Neutrophil (primary cell): ENCODE data around the gene VWF.
"Not testable (repeated sequence)": the region's sequence is repeated elsewhere in the genome, so short reads cannot be mapped to it uniquely, and the experiment has no call there.

ENCODE experiments used
- H3K27ac ChIP-seq: fragments of 200-600 bp; sonication (generic); 2 replicates; pipeline ENCODE4 v1.5.1; 2016; ENCODE audit warnings: mild to moderate bottlenecking, moderate library complexity
- H3K27me3 ChIP-seq: fragments of 200-600 bp; sonication (generic); 2 replicates; pipeline ENCODE4 v1.6.0; 2016; ENCODE audit warnings: mild to moderate bottlenecking
- H3K36me3 ChIP-seq: fragments of 200-600 bp; sonication (generic); 2 replicates; pipeline ENCODE4 v1.5.1; 2017
- H3K4me1 ChIP-seq, 2 experiments: fragments of 200-600 bp in 1 of 2; sonication (generic) in 1 of 2; 1 replicate in 1 of 2; 2 replicates in 1 of 2; pipeline versions ENCODE4 v1.5.1 to v1.6.1; 2013 to 2016; ENCODE audit warnings: low read depth in 1 of 2, low read length in 1 of 2, mild to moderate bottlenecking in 1 of 2, moderate library complexity in 1 of 2; ENCODE audit not compliant: control insufficient read depth in 1 of 2, insufficient read depth in 1 of 2
- H3K4me3 ChIP-seq, 2 experiments: fragments of 200-600 bp in 1 of 2; sonication (generic) in 1 of 2; 1 replicate in 1 of 2; 2 replicates in 1 of 2; pipeline ENCODE4 v1.5.1; 2013 to 2016; ENCODE audit warnings: low read depth in 1 of 2, low read length in 1 of 2, mild to moderate bottlenecking in 1 of 2, moderate library complexity in 1 of 2
- H3K9me3 ChIP-seq: fragments of 200-600 bp; sonication (generic); 2 replicates; pipeline ENCODE4 v1.5.1; 2016
- CTCF ChIP-seq: fragments of 200-600 bp; sonication (generic); IDR thresholded peaks from 2 replicates; pipeline ENCODE4 v1.5.1; 2016; ENCODE audit warnings: antibody characterized with exemption

VWF gene

GRCh38 chr12:6158749-6159148, 34.3 kb upstream of the VWF start:
- no peak for TF ChIP-seq CTCF
- no peaks in the 10 kb centered on the region for H3K36me3 ChIP-seq
- no peak overlapping the region for H3K4me3 ChIP-seq
- H3K27me3 ChIP-seq = peaks cover 22% of the 10 kb centered on the region
- no peaks in the 10 kb centered on the region for H3K4me1 ChIP-seq
- no peak overlapping the region for H3K27ac ChIP-seq
- H3K9me3 ChIP-seq = no peaks in the 10 kb centered on the region

- H3K36me3 ChIP-seq = no peaks in the 10 kb centered on the region
- H3K4me3 ChIP-seq = no peak overlapping the region
- no peaks in the 10 kb centered on the region for H3K4me1 ChIP-seq
- no peaks in the 10 kb centered on the region for H3K9me3 ChIP-seq
- peaks cover 22% of the 10 kb centered on the region for H3K27me3 ChIP-seq
- H3K27ac ChIP-seq = no peak overlapping the region
- TF ChIP-seq CTCF = no peak
Measured at GRCh38 chr12:6158255-6158654, 33.8 kb upstream of the VWF start.

- no peak overlapping the region for H3K4me3 ChIP-seq
- H3K36me3 ChIP-seq = no peaks in the 10 kb centered on the region
- no peak overlapping the region for H3K27ac ChIP-seq
- peaks cover 22% of the 10 kb centered on the region for H3K27me3 ChIP-seq
- no peaks in the 10 kb centered on the region for H3K4me1 ChIP-seq
- TF ChIP-seq CTCF = no peak
- no peaks in the 10 kb centered on the region for H3K9me3 ChIP-seq
Measured at GRCh38 chr12:6157482-6157881, 33.0 kb upstream of the VWF start.

DNA sequence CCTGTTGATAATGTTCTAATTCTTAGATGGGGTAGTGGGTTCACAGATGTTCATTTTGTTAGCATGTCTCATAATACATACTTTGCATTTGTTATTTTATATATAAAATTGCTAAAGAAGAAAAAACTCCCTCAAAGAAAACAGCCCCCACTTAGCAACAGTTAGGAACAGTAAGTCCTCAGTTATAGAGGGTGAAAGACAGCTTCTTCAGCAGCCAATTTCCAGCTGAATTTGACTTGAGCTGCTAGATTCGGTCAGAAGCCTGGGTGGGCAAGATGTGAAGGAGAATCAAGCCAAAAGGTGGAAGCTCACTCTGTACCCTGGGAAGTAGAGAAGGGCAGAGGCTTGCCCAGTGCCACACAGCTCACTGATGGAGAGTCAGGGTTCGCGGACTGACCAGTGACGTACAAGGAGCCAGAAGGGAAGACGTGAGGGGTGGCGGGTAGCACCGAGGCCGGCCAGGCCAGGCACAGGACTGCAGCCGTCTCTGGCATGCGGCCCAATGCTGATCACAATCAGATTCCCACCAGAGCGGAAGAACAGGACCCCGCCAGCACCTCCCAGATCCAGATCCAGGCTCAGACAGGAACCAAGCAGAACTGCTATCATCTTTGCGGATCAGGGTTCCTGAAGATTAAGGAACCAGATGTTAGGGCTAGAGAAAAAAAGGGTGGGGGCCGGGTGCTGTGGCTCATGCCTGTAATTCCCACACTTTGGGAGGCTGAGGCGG, 30.4 kb upstream of the VWF start:
- no peak for TF ChIP-seq CTCF
- Histone ChIP-seq H3K9me3 (no peaks in the 10 kb centered on the region), H3K27ac (peak overlapping the region; percentile 26), H3K4me1 (no peaks in the 10 kb centered on the region), H3K27me3 (peaks cover 8% of the 10 kb centered on the region), H3K36me3 (no peaks in the 10 kb centered on the region), H3K4me3 (no peak overlapping the region)

DNA sequence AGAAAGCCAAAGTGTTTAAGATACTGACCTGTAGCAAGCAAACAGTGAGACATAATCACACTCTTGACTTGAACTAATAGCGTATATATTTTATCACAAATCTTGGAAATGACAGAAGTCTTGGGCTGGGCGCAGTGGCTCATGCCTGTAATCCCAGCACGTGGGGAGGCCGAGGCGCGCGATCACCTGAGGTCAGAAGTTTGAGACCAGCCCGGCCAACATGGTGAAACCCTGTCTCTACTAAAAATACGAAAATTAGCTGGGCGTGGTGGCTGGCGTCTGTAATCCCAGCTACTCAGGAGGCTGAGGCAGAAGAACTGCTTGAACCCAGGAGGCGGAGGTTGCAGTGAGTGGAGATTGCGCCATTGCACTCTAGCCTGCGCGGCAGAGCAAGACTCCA, 24.3 kb upstream of the VWF start:
- H3K4me3 ChIP-seq, H3K4me1 ChIP-seq, H3K9me3 ChIP-seq, H3K36me3 ChIP-seq, H3K27me3 ChIP-seq: not testable (repeated sequence)
- H3K27ac ChIP-seq = peak overlapping the region; percentile 33

DNA sequence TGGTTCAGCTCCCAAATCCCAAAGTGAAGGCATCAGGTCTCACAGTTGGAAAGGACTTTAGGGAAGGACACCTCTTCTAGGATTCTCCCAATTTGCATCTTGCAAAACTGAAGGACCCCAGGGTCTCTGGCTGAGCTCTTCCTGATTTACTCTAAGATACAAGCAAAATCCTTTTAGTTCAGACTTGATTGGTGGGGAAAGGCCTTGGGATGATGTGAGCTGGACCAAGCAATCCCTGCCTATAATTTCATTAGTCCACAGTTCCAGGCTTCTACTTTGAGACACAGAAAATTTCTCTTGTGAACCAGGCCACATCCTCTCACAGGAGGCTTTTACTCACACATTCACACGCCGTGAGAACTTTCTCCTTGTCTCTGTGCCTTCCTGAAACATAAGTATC, 23.6 kb upstream of the VWF start:
- Histone ChIP-seq H3K4me1 (peaks cover 12 to 13% of the 10 kb centered on the region in 2 experiments), H3K27me3 (no peaks in the 10 kb centered on the region), H3K27ac (peak overlapping the region; percentile 33), H3K36me3 (no peaks in the 10 kb centered on the region), H3K9me3 (no peaks in the 10 kb centered on the region), H3K4me3 (no peak overlapping the region)
- no peak for TF ChIP-seq CTCF
